22Rv1 (cell line): ENCODE measurements around the gene RGS4.

Source experiments
- ZFX ChIP-seq: fragments of 450-650 bp; IDR thresholded peaks from 2 replicates; pipeline ENCODE4 v1.6.1; 2017; ENCODE audit warnings: antibody characterized with exemption, borderline replicate concordance
- TF ChIP-seq, protein P1 (sequence below): fragments of 450-650 bp; IDR thresholded peaks from 2 replicates; pipeline ENCODE4 v1.5.1; 2017; ENCODE audit warnings: mild to moderate bottlenecking

DNA sequence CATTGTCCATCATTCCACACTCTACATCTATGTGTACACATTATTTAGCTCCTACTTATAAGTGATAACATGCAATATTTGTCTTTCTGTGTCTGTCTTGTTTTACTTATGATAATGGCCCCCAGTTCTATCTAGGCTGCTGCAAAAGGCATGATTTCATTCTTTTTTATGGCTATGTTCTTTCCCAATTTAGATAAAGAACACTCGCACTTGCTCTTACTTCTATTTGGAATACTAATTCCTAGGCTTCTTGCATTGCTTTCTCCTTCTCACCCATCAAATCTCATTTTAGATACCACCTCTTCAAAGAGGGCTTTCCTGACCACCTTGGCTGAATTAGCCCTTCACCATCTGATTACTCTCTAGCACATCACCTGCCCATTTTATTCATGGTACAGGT is 3.0 kb upstream of the RGS4 start:
- TF ChIP-seq, protein P1, sequence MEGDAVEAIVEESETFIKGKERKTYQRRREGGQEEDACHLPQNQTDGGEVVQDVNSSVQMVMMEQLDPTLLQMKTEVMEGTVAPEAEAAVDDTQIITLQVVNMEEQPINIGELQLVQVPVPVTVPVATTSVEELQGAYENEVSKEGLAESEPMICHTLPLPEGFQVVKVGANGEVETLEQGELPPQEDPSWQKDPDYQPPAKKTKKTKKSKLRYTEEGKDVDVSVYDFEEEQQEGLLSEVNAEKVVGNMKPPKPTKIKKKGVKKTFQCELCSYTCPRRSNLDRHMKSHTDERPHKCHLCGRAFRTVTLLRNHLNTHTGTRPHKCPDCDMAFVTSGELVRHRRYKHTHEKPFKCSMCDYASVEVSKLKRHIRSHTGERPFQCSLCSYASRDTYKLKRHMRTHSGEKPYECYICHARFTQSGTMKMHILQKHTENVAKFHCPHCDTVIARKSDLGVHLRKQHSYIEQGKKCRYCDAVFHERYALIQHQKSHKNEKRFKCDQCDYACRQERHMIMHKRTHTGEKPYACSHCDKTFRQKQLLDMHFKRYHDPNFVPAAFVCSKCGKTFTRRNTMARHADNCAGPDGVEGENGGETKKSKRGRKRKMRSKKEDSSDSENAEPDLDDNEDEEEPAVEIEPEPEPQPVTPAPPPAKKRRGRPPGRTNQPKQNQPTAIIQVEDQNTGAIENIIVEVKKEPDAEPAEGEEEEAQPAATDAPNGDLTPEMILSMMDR: no peak
- no peak for TF ChIP-seq ZFX
